ENCODE data around the gene PDCD4. TPM values are rescaled to one million over a fixed set of nuclear protein-coding genes. Genes with fewer than 3 reads are reported as not detected.

PDCD4 gene
- polyA plus RNA-seq, 1 of the 3 experiments (the other 2 are of a cell fraction) = 23.3 TPM

DNA sequence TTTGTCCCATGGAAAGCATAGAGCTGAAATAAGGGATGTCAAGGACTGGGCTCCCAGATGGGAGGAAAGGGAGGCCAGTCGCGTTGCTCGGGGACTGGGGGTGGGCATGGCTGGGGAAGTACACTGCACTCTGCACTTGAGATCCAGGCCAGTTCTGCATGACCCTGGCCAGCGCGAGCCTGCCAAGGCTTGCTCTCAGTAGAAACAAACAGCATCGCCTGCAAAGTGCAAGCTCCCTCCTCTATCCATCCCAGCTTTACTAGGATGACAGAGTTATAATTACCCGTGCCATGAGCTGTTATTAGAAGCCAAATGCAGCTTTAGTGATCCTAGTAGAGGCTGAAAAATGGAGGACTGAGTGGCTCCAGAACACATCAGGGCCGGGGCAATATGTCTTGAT lies 43.9 kb upstream of the PDCD4 start (continued):
- TF ChIP-seq TAF1 (IDR thresholded peaks at IDR 0.05; ENCODE audit: borderline replicate concordance, low read depth, low read length) (no peak), FOXM1 (IDR thresholded peaks at IDR 0.05; ENCODE audit: low read depth) (no peak)

GRCh38 chr10:110828525-110828924 lies 43.2 kb upstream of the PDCD4 start:
- DNase-seq = no peak
- Histone ChIP-seq H3K27me3 (ENCODE audit: insufficient read depth) (no peaks in the 10 kb centered on the region), H3F3A (replicated peaks; ENCODE audit: insufficient read depth) (no peaks in the 10 kb centered on the region), H3K4me2 (no peak overlapping the region), H3K9me2 (no peaks in the 10 kb centered on the region), H3K27ac (ENCODE audit: low read depth in 2 of 2, low read length in 1 of 2) (no peak overlapping the region), H3K79me2 (ENCODE audit: insufficient read depth) (no peaks in the 10 kb centered on the region), H3K4me1 (ENCODE audit: control insufficient read depth in 1 of 2, insufficient read depth in 2 of 2, low read depth in 1 of 2, low read length in 1 of 2) (peaks cover 0 to 2% of the 10 kb centered on the region in 2 experiments; a peak in 1 of 4 replicates), H3K9me3 (no peaks in the 10 kb centered on the region), H4K20me1 (ENCODE audit: insufficient read depth) (no peaks in the 10 kb centered on the region), H2AFZ (ENCODE audit: low read depth) (no peak overlapping the region), H3K9ac (no peak overlapping the region), H3K4me3 (ENCODE audit: low read depth in 2 of 2, low read length in 1 of 2) (no peak overlapping the region), H3K36me3 (replicated peaks in 1 of 2; ENCODE audit: control insufficient read depth in 1 of 2, insufficient read depth in 2 of 2, low read length in 1 of 2) (no peaks in the 10 kb centered on the region)
- WGBS (ENCODE audit: low lambda C conversion rate) = 59% methylated on average over 2 of the region's 2 CpGs
- CTCF ChIA-PET = interaction anchor here (0.5 to 2.7 kb wide), 2 partner anchors 25 to 80 kb away, joined by 3 to 7 read pairs; no protein-coding TSS in a partner anchor
- TF ChIP-seq RCOR1 (IDR thresholded peaks at IDR 0.05; ENCODE audit: low read length) = no peak
- no peak for TF ChIP-seq ELF1 (IDR thresholded peaks at IDR 0.05)
- no peak for TF ChIP-seq TEAD4 (IDR thresholded peaks at IDR 0.05; ENCODE audit: borderline replicate concordance, insufficient read depth)
- no peak for TF ChIP-seq RXRA (IDR thresholded peaks at IDR 0.05; ENCODE audit: borderline replicate concordance, low read depth)
- POLR2A ChIA-PET = interaction anchor here (1.0 kb wide), 1 partner anchor 17 kb away, joined by 3 read pairs; no protein-coding TSS in a partner anchor

DNA sequence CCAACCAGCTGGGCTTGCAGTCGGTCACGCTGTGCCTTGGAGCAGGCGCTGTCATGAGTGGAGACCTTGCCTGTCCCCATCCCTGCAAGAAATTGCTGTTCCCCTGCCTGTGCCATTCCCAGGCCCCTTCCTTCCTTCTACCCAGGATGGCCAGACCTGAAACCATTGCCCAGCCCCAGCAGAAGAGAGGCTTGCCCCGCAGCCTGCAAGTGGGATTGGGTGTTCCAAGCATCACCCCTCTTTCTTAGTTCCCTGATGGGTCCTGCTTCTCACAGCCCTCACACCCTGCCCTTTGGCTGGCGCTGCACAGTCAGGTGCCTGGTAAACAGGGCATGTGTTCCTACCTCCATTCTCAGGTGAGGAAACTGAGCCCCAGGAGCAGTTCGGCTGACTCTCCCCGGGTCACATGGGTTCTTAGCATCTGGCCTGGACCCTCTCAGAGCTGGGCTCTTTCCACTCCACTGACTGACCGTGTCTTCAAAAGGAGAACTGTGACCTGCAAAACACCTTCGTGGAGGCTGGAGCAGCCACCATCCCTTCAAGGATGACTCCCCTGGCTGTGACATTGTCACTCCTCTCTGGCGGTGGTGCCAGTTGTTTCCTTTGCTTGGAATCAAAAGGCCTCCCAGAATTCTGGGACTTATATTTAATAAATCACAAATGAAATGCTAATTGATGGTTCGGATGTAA lies 41.9 kb upstream of the PDCD4 start:
- Histone ChIP-seq H3F3A (replicated peaks; ENCODE audit: insufficient read depth) (no peaks in the 10 kb centered on the region), H4K20me1 (ENCODE audit: insufficient read depth) (no peaks in the 10 kb centered on the region), H3K27ac (ENCODE audit: low read depth in 2 of 2, low read length in 1 of 2) (no peak overlapping the region), H3K4me1 (ENCODE audit: control insufficient read depth in 1 of 2, insufficient read depth in 2 of 2, low read depth in 1 of 2, low read length in 1 of 2) (peaks cover 0 to 12% of the 10 kb centered on the region in 2 experiments; a peak in 1 of 4 replicates), H3K9ac (no peak overlapping the region), H3K27me3 (ENCODE audit: insufficient read depth) (no peaks in the 10 kb centered on the region), H3K9me3 (no peaks in the 10 kb centered on the region), H3K79me2 (ENCODE audit: insufficient read depth) (no peaks in the 10 kb centered on the region), H3K9me2 (no peaks in the 10 kb centered on the region), H3K4me3 (ENCODE audit: low read depth in 2 of 2, low read length in 1 of 2) (no peak overlapping the region), H3K36me3 (replicated peaks in 1 of 2; ENCODE audit: control insufficient read depth in 1 of 2, insufficient read depth in 2 of 2, low read length in 1 of 2) (no peaks in the 10 kb centered on the region), H3K4me2 (no peak overlapping the region), H2AFZ (ENCODE audit: low read depth) (no peak overlapping the region)
- ChIA-PET POLR2A (no interaction called here), CTCF (interaction anchor here (2.7 kb wide), 1 partner anchor 26 kb away, joined by 7 read pairs; no protein-coding TSS in a partner anchor)
- TF ChIP-seq IRF3 (IDR thresholded peaks at IDR 0.05; ENCODE audit: low read depth, low read length) (no peak), RCOR1 (IDR thresholded peaks at IDR 0.05; ENCODE audit: low read length) (no peak), MEF2A (IDR thresholded peaks at IDR 0.05; ENCODE audit: borderline replicate concordance, low read depth) (no peak), YY1 (IDR thresholded peaks at IDR 0.05; ENCODE audit: low read depth) (no peak), TEAD4 (IDR thresholded peaks at IDR 0.05; ENCODE audit: borderline replicate concordance, insufficient read depth) (no peak), MAX (IDR thresholded peaks at IDR 0.05; ENCODE audit: low read depth) (no peak), ZBTB33 (IDR thresholded peaks at IDR 0.05; ENCODE audit: borderline replicate concordance, low read depth) (no peak)
- 85% methylated on average over 8 of the region's 11 CpGs for WGBS (ENCODE audit: low lambda C conversion rate)
- no peak for DNase-seq

Data from SK-N-SH (cell line).